AG04450 (cell line): ENCODE measurements around the gene CYGB. TPM values are rescaled to one million over a fixed set of nuclear protein-coding genes. Genes with fewer than 3 reads are reported as not detected.

ENCODE experiments used
- CTCF ChIA-PET: fragments of 300-600, 350-600 bp; formaldehyde crosslinking; extraction: SDS; loops from one replicate; lab custom pipeline; 2022; ENCODE audit warnings: antibody characterized with exemption, inconsistent platforms; lab: Charles Lee
- POLR2A ChIA-PET: fragments of 350-600 bp; formaldehyde crosslinking; extraction: SDS; loops from one replicate; lab custom pipeline; 2021; ENCODE audit warnings: antibody characterized with exemption, inconsistent platforms; lab: Yijun Ruan, JAX
- DNase-seq: peaks from one replicate; pipeline ENCODE4 v3.0.0-alpha.2; 2011; ENCODE audit warnings: low read depth, low spot score
- H3K27ac ChIP-seq: one replicate; pipeline ENCODE4 v1.5.1; 2012; ENCODE audit warnings: low read depth, low read length, control low read depth
- H3K27me3 ChIP-seq: one replicate; pipeline ENCODE4 v1.6.0; 2012; ENCODE audit warnings: low read length; ENCODE audit not compliant: control insufficient read depth, insufficient read depth
- H3K4me3 ChIP-seq: 2 replicates; pipeline ENCODE4 v1.5.1; 2011; ENCODE audit warnings: mild to moderate bottlenecking, low read depth, low read length, control low read depth
- H3K9me3 ChIP-seq: 2 replicates; pipeline ENCODE4 v1.5.1; 2012; ENCODE audit warnings: low read length; ENCODE audit not compliant: control insufficient read depth, insufficient read depth
- CTCF ChIP-seq: IDR thresholded peaks from 2 replicates; pipeline ENCODE4 v1.5.1; 2011; ENCODE audit warnings: low read depth, low read length, control low read depth, inconsistent platforms
- polyA plus RNA-seq: library from polyadenylated mRNA; depleted of rRNA; stranded (reverse); fragments of >200 nt; gene quantifications from 2 replicates; pipeline ENCODE4 v1.2.3, GENCODE V29; 2011

CYGB gene
- polyA plus RNA-seq, 1 experiment: 7.4 TPM

- no peak for DNase-seq
- ChIA-PET POLR2A (interaction anchor here (0.9 kb wide), 1 partner anchor 10 kb away, joined by 7 read pairs; no protein-coding TSS in a partner anchor), CTCF (interaction anchor here (0.6 to 3.2 kb wide), 4 partner anchors 10 to 239 kb away, joined by 5 to 20 read pairs (median 10); partner anchors contain the start of gene AANAT)
- Histone ChIP-seq H3K27ac (peak within 1 kb of the TSS; percentile 47), H3K4me3 (peak within 1 kb of the TSS; percentile 66), H3K27me3 (no peaks in the 10 kb centered on the region), H3K9me3 (no peaks in the 10 kb centered on the region; the same call in 1 of the 2 replicates)
- no peak for TF ChIP-seq CTCF
Measured at GRCh38 chr17:76501018-76501826, 36.3 kb downstream of the CYGB start, which contains the start of gene RHBDF2. Gene RHBDF2 (minus strand): TSS chr17:76501423. CDS start chr17:76481524, 19,899 bp downstream.

- peak overlapping the region; percentile 66 for H3K4me3 ChIP-seq
- ChIA-PET CTCF (interaction anchor here (0.6 kb wide), 1 partner anchor 10 kb away, joined by 5 read pairs; no protein-coding TSS in a partner anchor), POLR2A (no interaction called here)
Measured at GRCh38 chr17:76500747-76501017, 36.8 kb downstream of the CYGB start.

DNA sequence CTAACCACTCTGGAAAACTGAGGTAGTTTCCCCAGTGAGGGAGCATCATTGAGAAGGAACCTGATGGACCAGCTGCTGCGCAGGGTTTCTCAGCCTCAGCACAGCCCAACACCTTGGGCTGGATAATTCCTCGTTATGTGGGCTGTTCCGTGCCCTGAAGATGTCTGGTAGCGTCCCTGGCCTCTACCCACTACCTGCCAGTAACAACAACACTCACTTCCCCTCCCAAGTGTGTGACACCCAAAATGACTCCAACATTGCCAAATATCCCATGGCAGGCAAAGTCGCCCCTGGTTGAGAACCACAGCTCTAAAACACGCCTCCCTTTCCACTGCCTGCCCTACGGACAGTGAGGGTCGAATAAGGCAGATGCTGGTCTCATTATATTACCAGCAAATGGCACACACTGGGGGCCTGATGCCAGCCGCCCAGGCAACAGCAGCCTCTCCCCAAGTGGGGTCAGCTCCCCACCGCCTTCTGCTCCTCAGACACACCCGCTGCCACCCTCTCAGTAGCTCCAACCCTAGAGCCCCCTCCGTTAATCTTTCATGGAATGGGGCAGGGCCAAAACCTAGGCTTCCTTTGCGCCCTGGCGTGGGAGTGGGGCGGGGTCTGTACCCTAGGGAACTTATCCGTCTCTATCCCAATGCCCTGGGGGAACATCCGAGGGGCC is 37.3 kb downstream of the CYGB start:
- ChIA-PET CTCF (interaction anchor here (3.5 kb wide), 1 partner anchor 42 kb away, joined by 11 read pairs; no protein-coding TSS in a partner anchor), POLR2A (no interaction called here)
- H3K27ac ChIP-seq: no peak overlapping the region
- TF ChIP-seq CTCF: no peak
- H3K27me3 ChIP-seq: no peaks in the 10 kb centered on the region
- H3K9me3 ChIP-seq: no peaks in the 10 kb centered on the region; the same call in 1 of the 2 replicates
- H3K4me3 ChIP-seq: peak overlapping the region; percentile 66
- no peak for DNase-seq

More at GRCh38 chr17:76500747-76501017, 36.8 kb downstream of the CYGB start:
- DNase-seq: no peak
- no peak for TF ChIP-seq CTCF
- no peak overlapping the region for H3K27ac ChIP-seq
- H3K9me3 ChIP-seq: no peaks in the 10 kb centered on the region; the same call in 1 of the 2 replicates
- H3K27me3 ChIP-seq: no peaks in the 10 kb centered on the region

- Histone ChIP-seq H3K9me3 (no peaks in the 10 kb centered on the region; the same call in 1 of the 2 replicates), H3K27me3 (no peaks in the 10 kb centered on the region), H3K4me3 (no peak overlapping the region), H3K27ac (peak overlapping the region; percentile 97)
- TF ChIP-seq CTCF: no peak
- no peak for DNase-seq
- CTCF ChIA-PET: interaction anchor here (0.5 to 3.5 kb wide), 4 partner anchors 19 to 41 kb away, joined by 3 to 11 read pairs (median 4); no protein-coding TSS in a partner anchor
- POLR2A ChIA-PET: interaction anchor here (0.6 to 0.7 kb wide), 2 partner anchors 176 to 1629 kb away, joined by 3 to 9 read pairs; no protein-coding TSS in a partner anchor
Measured at GRCh38 chr17:76499267-76499667, 38.2 kb downstream of the CYGB start.
